GM12878 (cell line): ENCODE data around the gene FANCC. TPM values are rescaled to one million over a fixed set of nuclear protein-coding genes. Genes with fewer than 3 reads are reported as not detected.

Source experiments
- ASH2L ChIP-seq: fragments of 300-600, 200-600 bp; sonication (generic); IDR thresholded peaks from 2 replicates; pipeline ENCODE4 v1.6.1; 2017; ENCODE audit warnings: low read depth, mild to moderate bottlenecking, borderline replicate concordance
- BCL11A ChIP-seq: IDR thresholded peaks from 2 replicates; pipeline ENCODE4 v1.6.1; 2011; ENCODE audit warnings: low read depth, low read length
- BRCA1 ChIP-seq: IDR thresholded peaks from 2 replicates; pipeline ENCODE4 v1.6.1; 2011; ENCODE audit warnings: low read depth, low read length, improper control_type of control experiment
- CEBPB ChIP-seq, 2 experiments: fragments of 150-350 bp in 1 of 2; IDR thresholded peaks; 2 replicates each; pipeline ENCODE4 v1.6.1; 2012 to 2014; ENCODE audit warnings: low read depth in 2 of 2, low read length in 2 of 2, borderline replicate concordance in 1 of 2, inconsistent platforms in 1 of 2
- EED ChIP-seq: sonication (generic); IDR thresholded peaks from 2 replicates; pipeline ENCODE4 v1.6.1; 2016; ENCODE audit warnings: antibody characterized with exemption, low read depth
- ESRRA ChIP-seq: IDR thresholded peaks from 2 replicates; pipeline ENCODE4 v1.6.1; 2012; ENCODE audit warnings: mild to moderate bottlenecking, low read length, improper control_type of control experiment
- FOS ChIP-seq: IDR thresholded peaks from 3 replicates; pipeline ENCODE4 v1.6.1; 2011; ENCODE audit warnings: borderline replicate concordance; ENCODE audit not compliant: insufficient read length; ENCODE audit errors: extremely low read depth
- FOXM1 ChIP-seq: IDR thresholded peaks from 2 replicates; pipeline ENCODE4 v1.6.1; 2012; ENCODE audit warnings: low read depth, mild to moderate bottlenecking, inconsistent platforms, low read length, moderate library complexity
- GATAD2B ChIP-seq: fragments of 450-650 bp; conservative IDR thresholded peaks from 2 replicates; pipeline ENCODE4 v1.6.1; 2017; ENCODE audit warnings: low read depth, mild to moderate bottlenecking, moderate library complexity
- IKZF1 ChIP-seq: fragments of 450-650 bp; conservative IDR thresholded peaks from 2 replicates; pipeline ENCODE4 v1.6.1; 2017; ENCODE audit warnings: antibody characterized with exemption, mild to moderate bottlenecking
- JUND ChIP-seq: IDR thresholded peaks from 2 replicates; pipeline ENCODE4 v1.6.1; 2012; ENCODE audit warnings: low read depth, mild to moderate bottlenecking, low read length, improper control_type of control experiment, moderate library complexity
- KAT2A ChIP-seq: conservative IDR thresholded peaks from 2 replicates; pipeline ENCODE4 v1.6.1; 2011; ENCODE audit warnings: low read depth, low read length; ENCODE audit not compliant: control insufficient read depth
- KDM1A ChIP-seq: fragments of 200-600 bp; sonication (generic); IDR thresholded peaks from 2 replicates; pipeline ENCODE4 v1.6.1; 2016; ENCODE audit warnings: borderline replicate concordance
- NFYB ChIP-seq: IDR thresholded peaks from 2 replicates; pipeline ENCODE4 v1.6.1; 2011; ENCODE audit warnings: low read depth, mild to moderate bottlenecking, low read length, improper control_type of control experiment, moderate library complexity; ENCODE audit not compliant: insufficient read depth
- NR2C1 ChIP-seq: fragments of 450-650 bp; IDR thresholded peaks from 2 replicates; pipeline ENCODE4 v1.6.1; 2017; ENCODE audit warnings: antibody characterized with exemption, mild to moderate bottlenecking, moderate library complexity
- NR2F1 ChIP-seq: fragments of 450-650 bp; conservative IDR thresholded peaks from 2 replicates; pipeline ENCODE4 v1.6.1; 2017; ENCODE audit warnings: mild to moderate bottlenecking
- PKNOX1 ChIP-seq: fragments of 450-650 bp; IDR thresholded peaks from 2 replicates; pipeline ENCODE4 v1.6.1; 2016; ENCODE audit warnings: mild to moderate bottlenecking
- POLR2AphosphoS2 ChIP-seq: IDR thresholded peaks from 2 replicates; pipeline ENCODE4 v1.6.1; 2011; ENCODE audit warnings: low read depth, mild to moderate bottlenecking, low read length, improper control_type of control experiment, moderate library complexity
- RAD21 ChIP-seq: IDR thresholded peaks from 2 replicates; pipeline ENCODE4 v1.6.1; 2011; ENCODE audit warnings: mild to moderate bottlenecking, low read depth, low read length, moderate library complexity; ENCODE audit not compliant: insufficient read depth
- SMAD5 ChIP-seq: IDR thresholded peaks from 2 replicates; pipeline ENCODE4 v1.6.1; 2016; ENCODE audit warnings: antibody characterized with exemption, low read depth
- SMC3 ChIP-seq: IDR thresholded peaks from 2 replicates; pipeline ENCODE4 v1.6.1; 2011; ENCODE audit warnings: low read length, improper control_type of control experiment, borderline replicate concordance
- SP1 ChIP-seq: IDR thresholded peaks from one replicate; pipeline ENCODE4 v1.6.1; 2011; ENCODE audit warnings: low read depth, low read length
- STAT3 ChIP-seq: IDR thresholded peaks from 2 replicates; pipeline ENCODE4 v1.6.1; 2011; ENCODE audit warnings: low read depth, low read length, improper control_type of control experiment
- SUPT20H ChIP-seq: IDR thresholded peaks from 2 replicates; pipeline ENCODE4 v1.6.1; 2011; ENCODE audit warnings: low read depth, mild to moderate bottlenecking, low read length, moderate library complexity, borderline replicate concordance; ENCODE audit not compliant: control insufficient read depth
- TARDBP ChIP-seq: IDR thresholded peaks from 2 replicates; pipeline ENCODE4 v1.6.1; 2016; ENCODE audit warnings: borderline replicate concordance
- YY1 ChIP-seq: IDR thresholded peaks from 2 replicates; pipeline ENCODE4 v1.6.1; 2011; ENCODE audit warnings: low read depth, mild to moderate bottlenecking, low read length
- ZNF217 ChIP-seq: fragments of 450-650 bp; IDR thresholded peaks from 2 replicates; pipeline ENCODE4 v1.6.1; 2017; ENCODE audit warnings: antibody characterized with exemption, mild to moderate bottlenecking
- ZNF24 ChIP-seq: fragments of 450-650 bp; IDR thresholded peaks from 2 replicates; pipeline ENCODE4 v1.6.1; 2017; ENCODE audit warnings: antibody characterized with exemption, mild to moderate bottlenecking
- polyA plus RNA-seq, 11 experiments: library from polyadenylated mRNA; depleted of rRNA in 4 of 11; unstranded in 6 of 11; stranded (reverse) in 5 of 11; fragments of >200 nt; fragmentation: Nextera tagmentation in 4 of 11; fragmentation: Illumina TruSeq in 1 of 11; extraction: Ambion mirVana in 4 of 11; extraction: Trizol in 1 of 11; gene quantifications; 1 replicate in 1 of 11; 2 replicates in 10 of 11; pipeline versions ENCODE4 v1.2.1 to v1.2.3, GENCODE V29; 2011 to 2016; ENCODE audit warnings: inconsistent platforms in 2 of 11, missing spikeins in 2 of 11, low read depth in 1 of 11
- total RNA-seq, 4 experiments: library from RNA; depleted of rRNA in 3 of 4; stranded (reverse); fragments of >200 nt in 3 of 4; fragmentation: Illumina TruSeq in 1 of 4; extraction: Trizol in 1 of 4; gene quantifications; 2 replicates each; pipeline versions ENCODE4 v1.2.1 to v1.2.3, GENCODE V29; 2013 to 2021
- TF ChIP-seq, protein P1 (sequence below): fragments of 450-650 bp; conservative IDR thresholded peaks from 2 replicates; pipeline ENCODE4 v1.6.1; 2017; ENCODE audit warnings: mild to moderate bottlenecking, moderate library complexity

The FANCC gene
- total and polyA plus RNA-seq, 10 of the 15 experiments (the other 5 are each of a cell fraction or from before 2014, with no cell fraction given), result 1.2 to 16.8 (median 10.5) TPM

- no peak for TF ChIP-seq FOS
- TF ChIP-seq SMC3, result no peak
- TF ChIP-seq KAT2A, result no peak
- 0 out of 2 replicates have a peak, but pooled peaks have one; percentile 3 for TF ChIP-seq NFYB
- TF ChIP-seq JUND, result no peak
- TF ChIP-seq GATAD2B, result peak; percentile 77
- peak; percentile 87 for TF ChIP-seq IKZF1
- TF ChIP-seq SP1, result peak; percentile 17
- no peak for TF ChIP-seq NR2C1
- TF ChIP-seq POLR2AphosphoS2, result no peak
- TF ChIP-seq STAT3, result no peak
- peak; percentile 98 for TF ChIP-seq ASH2L
- TF ChIP-seq KDM1A, result no peak
- no peak; the same call in 1 of the 2 replicates for TF ChIP-seq BRCA1
- 0 out of 2 replicates have a peak, but pooled peaks have one; percentile 34 for TF ChIP-seq YY1
- TF ChIP-seq CEBPB (IDR thresholded peaks at IDR 0.05; ENCODE audit: borderline replicate concordance in 1 of 2, low read depth in 2 of 2, low read length in 2 of 2), result no peak
- no peak for TF ChIP-seq ZNF24
- TF ChIP-seq FOXM1, result no peak
- no peak for TF ChIP-seq BCL11A
- no peak for TF ChIP-seq TARDBP
- no peak; the same call in 1 of the 2 replicates for TF ChIP-seq NR2F1
- no peak for TF ChIP-seq ESRRA
- TF ChIP-seq, protein P1, sequence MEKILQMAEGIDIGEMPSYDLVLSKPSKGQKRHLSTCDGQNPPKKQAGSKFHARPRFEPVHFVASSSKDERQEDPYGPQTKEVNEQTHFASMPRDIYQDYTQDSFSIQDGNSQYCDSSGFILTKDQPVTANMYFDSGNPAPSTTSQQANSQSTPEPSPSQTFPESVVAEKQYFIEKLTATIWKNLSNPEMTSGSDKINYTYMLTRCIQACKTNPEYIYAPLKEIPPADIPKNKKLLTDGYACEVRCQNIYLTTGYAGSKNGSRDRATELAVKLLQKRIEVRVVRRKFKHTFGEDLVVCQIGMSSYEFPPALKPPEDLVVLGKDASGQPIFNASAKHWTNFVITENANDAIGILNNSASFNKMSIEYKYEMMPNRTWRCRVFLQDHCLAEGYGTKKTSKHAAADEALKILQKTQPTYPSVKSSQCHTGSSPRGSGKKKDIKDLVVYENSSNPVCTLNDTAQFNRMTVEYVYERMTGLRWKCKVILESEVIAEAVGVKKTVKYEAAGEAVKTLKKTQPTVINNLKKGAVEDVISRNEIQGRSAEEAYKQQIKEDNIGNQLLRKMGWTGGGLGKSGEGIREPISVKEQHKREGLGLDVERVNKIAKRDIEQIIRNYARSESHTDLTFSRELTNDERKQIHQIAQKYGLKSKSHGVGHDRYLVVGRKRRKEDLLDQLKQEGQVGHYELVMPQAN, result peak; percentile 97
- no peak for TF ChIP-seq RAD21
- no peak for TF ChIP-seq PKNOX1
- 0 out of 2 replicates have a peak, but pooled peaks have one; percentile 42 for TF ChIP-seq EED
- TF ChIP-seq SMAD5, result 0 out of 2 replicates have a peak, but pooled peaks have one; percentile 50
- no peak; the same call in 1 of the 2 replicates for TF ChIP-seq ZNF217
- no peak for TF ChIP-seq SUPT20H
Observed at GRCh38 chr9:95317119-95317892, at the start of gene FANCC (continued).
